ENCODE data around the gene DDA1.

DNA sequence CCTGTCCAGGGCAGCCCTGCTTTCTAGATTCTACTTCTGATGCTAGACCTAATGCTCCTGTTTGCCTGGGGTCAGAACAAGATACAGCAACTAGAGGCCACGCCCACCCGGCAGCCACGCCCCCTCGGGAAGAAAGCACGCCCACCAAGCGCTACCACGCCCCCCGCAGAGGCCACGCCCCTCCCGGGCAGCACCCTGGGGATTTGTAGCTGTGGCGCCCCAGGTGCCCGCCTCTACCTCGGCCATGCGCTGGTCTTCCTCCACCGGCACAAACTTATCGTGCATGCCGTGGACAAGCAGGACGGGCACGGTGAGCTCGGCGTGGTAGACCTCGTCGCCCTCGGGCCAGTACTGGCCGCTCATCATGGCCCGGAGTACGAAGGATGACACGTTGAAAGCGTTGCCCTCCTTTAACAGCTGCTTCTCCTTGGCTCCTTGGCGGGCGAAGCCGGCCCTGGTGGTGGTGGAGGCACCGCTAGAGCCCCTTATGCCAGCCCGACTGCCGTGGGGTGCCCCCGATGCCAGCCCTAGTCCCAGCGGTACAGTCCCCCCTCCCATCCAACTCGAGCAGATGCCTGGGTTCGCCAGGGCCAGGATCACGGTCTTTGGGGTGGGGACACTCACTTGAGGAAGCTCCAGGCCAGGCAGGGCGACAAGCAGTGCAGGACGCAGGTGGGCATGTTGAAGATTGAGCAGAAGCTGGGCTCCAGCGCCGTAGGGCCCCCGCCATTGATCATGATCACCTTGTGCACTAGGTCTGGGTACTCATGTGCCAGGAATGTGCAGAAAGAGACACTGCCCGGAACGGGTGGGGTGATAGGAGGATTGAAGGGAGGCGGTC lies 15.1 kb upstream of the DDA1 start:
- TF ChIP-seq TAF1 (IDR thresholded peaks at IDR 0.05; ENCODE audit: borderline replicate concordance, insufficient read depth, low read length) = no peak
- no peak for TF ChIP-seq POLR2AphosphoS5 (IDR thresholded peaks at IDR 0.05; ENCODE audit: low read depth, low read length)
- no peak for TF ChIP-seq REST (IDR thresholded peaks at IDR 0.05; ENCODE audit: insufficient read depth in 1 of 2, low read depth in 2 of 2, low read length in 2 of 2)
- TF ChIP-seq SIN3A (IDR thresholded peaks at IDR 0.05; ENCODE audit: borderline replicate concordance, insufficient read depth, low read length) = no peak
- TF ChIP-seq FOXP2 (optimal IDR thresholded peaks at IDR 0.05; ENCODE audit: borderline replicate concordance, extremely low read depth, extremely low read length, insufficient read depth) = no peak

Data from PFSK-1 (cell line).